Upper lobe of left lung (tissue), 6 donors: ENCODE results near the gene PLEKHB2. TPM values are rescaled to one million over a fixed set of nuclear protein-coding genes. Genes with fewer than 3 reads are reported as not detected.
A peak's percentile ranks its signal among the peaks of the same experiment; 100 is the strongest.
"Not testable (repeated sequence)": the region's sequence is repeated elsewhere in the genome, so short reads cannot be mapped to it uniquely, and the experiment has no call there.

Source experiments
- ATAC-seq, 2 donors: fragments of 200-7000 bp; cut with Tn5 transposase; one replicate each; pipeline ENCODE4 v1.9.1; 2022; ENCODE audit warnings: mild to moderate bottlenecking in 2 of 2, moderate library complexity in 2 of 2; ENCODE audit not compliant: low FRiP score in 2 of 2
- DNase-seq, 2 donors: peaks; one replicate each; pipeline ENCODE4 v3.0.0-alpha.2; 2019 to 2020
- H3K27ac ChIP-seq, 4 donors: fragments of 200-600 bp; sonication (generic); one replicate each; pipeline ENCODE4 v1.5.1; 2016 to 2019
- H3K27me3 ChIP-seq, 4 donors: fragments of 200-600 bp; sonication (generic); one replicate each; pipeline ENCODE4 v1.5.1; 2017 to 2019
- H3K36me3 ChIP-seq, 4 donors: fragments of 200-600 bp; sonication (generic); one replicate each; pipeline ENCODE4 v1.5.1; 2016 to 2019
- H3K4me1 ChIP-seq, 4 donors: fragments of 200-600 bp; sonication (generic); one replicate each; pipeline ENCODE4 v1.5.1; 2018 to 2019
- H3K4me3 ChIP-seq, 4 donors: fragments of 200-600 bp; sonication (generic); one replicate each; pipeline ENCODE4 v1.5.1; 2017 to 2019; ENCODE audit warnings: mild to moderate bottlenecking in 2 of 4, moderate library complexity in 1 of 4
- H3K9me3 ChIP-seq, 4 donors: fragments of 200-600 bp; sonication (generic); one replicate each; pipeline ENCODE4 v1.5.1; 2018 to 2019
- EP300 ChIP-seq, 4 donors: sonication (generic); formaldehyde crosslinking; IDR thresholded peaks; one replicate each; pipeline ENCODE4 v1.5.1; 2017; ENCODE audit warnings: antibody characterized with exemption in 4 of 4, control low read depth in 2 of 4
- POLR2A ChIP-seq, 4 donors: fragments of 450-650 bp; IDR thresholded peaks; one replicate each; pipeline ENCODE4 v1.5.1; 2016 to 2017; ENCODE audit warnings: antibody characterized with exemption in 4 of 4, mild to moderate bottlenecking in 2 of 4
- POLR2AphosphoS5 ChIP-seq, 2 donors: sonication (generic); formaldehyde crosslinking; IDR thresholded peaks; one replicate each; pipeline ENCODE4 v1.5.1; 2017; ENCODE audit warnings: antibody characterized with exemption in 2 of 2
- WGBS, 2 donors: methylation state at CpG; one replicate each; pipeline ENCODE4 v1.1.5; 2017 to 2018; 5-methylcytosine and 5-hydroxymethylcytosine counted together
- total RNA-seq, 6 donors: library from RNA; depleted of rRNA in 4 of 6; stranded (reverse); fragments of >200 nt in 4 of 6; gene quantifications; one replicate each; pipeline versions ENCODE4 v1.1.0 to v1.2.1, GENCODE V29; 2016 to 2021
- TF ChIP-seq, protein P1 (sequence below), 6 experiments: fragments of 450-650 bp in 4 of 6; fragments of 200-600 bp in 2 of 6; sonication (generic) in 2 of 6; IDR thresholded peaks; one replicate each; pipeline ENCODE4 v1.5.1; 2016 to 2019; ENCODE audit warnings: antibody characterized with exemption in 6 of 6
- donor health status: DM: no; HTN: no; CAD: no; lungs with moderate emphysema.
- donor health status: DM: no; HTN: yes; CAD: no; lungs with severe emphysema.

Gene PLEKHB2
- total RNA-seq, 6 donors from 2014 or later = 63.9 to 167 (median 87.4) TPM

DNA sequence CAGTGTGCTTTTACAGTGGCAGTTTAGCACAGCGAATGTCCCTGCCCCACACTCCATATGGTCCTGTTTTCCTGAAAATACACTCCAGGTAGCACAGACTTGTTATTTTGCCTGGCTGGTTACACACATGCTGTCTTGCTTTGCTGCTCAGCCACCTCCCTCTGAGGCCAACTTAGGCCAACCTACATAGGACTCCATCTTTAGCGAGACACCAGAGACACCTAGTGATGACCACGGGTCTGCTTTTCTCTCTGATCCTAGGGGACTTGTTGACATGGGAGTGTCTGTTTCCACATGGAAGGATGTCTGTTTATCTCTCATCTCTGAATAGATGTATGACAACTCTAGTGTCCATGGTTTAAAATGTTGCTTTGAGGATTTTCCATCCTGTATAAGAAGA is 43.3 kb downstream of the PLEKHB2 start:
- DNase-seq (no peak), ATAC-seq (no peak)
- WGBS, 2 donors = 82 to 85% methylated on average over 3 of the region's 3 CpGs
- peaks cover 0 to 74% (median 36%) of the 10 kb centered on the region in 4 donors for H3K36me3 ChIP-seq
- no peaks in the 10 kb centered on the region for H3K9me3 ChIP-seq
- H3K4me3 ChIP-seq = no peak overlapping the region
- H3K27ac ChIP-seq = no peak overlapping the region
- no peaks in the 10 kb centered on the region for H3K27me3 ChIP-seq
- H3K4me1 ChIP-seq = peaks cover 0 to 12% (median 5%) of the 10 kb centered on the region in 4 donors
- TF ChIP-seq POLR2A (IDR thresholded peaks at IDR 0.05) (no peak), EP300 (IDR thresholded peaks at IDR 0.05) (no peak), POLR2AphosphoS5 (IDR thresholded peaks at IDR 0.05) (no peak)
- TF ChIP-seq, protein P1, sequence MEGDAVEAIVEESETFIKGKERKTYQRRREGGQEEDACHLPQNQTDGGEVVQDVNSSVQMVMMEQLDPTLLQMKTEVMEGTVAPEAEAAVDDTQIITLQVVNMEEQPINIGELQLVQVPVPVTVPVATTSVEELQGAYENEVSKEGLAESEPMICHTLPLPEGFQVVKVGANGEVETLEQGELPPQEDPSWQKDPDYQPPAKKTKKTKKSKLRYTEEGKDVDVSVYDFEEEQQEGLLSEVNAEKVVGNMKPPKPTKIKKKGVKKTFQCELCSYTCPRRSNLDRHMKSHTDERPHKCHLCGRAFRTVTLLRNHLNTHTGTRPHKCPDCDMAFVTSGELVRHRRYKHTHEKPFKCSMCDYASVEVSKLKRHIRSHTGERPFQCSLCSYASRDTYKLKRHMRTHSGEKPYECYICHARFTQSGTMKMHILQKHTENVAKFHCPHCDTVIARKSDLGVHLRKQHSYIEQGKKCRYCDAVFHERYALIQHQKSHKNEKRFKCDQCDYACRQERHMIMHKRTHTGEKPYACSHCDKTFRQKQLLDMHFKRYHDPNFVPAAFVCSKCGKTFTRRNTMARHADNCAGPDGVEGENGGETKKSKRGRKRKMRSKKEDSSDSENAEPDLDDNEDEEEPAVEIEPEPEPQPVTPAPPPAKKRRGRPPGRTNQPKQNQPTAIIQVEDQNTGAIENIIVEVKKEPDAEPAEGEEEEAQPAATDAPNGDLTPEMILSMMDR (IDR thresholded peaks at IDR 0.05) = no peak

DNA sequence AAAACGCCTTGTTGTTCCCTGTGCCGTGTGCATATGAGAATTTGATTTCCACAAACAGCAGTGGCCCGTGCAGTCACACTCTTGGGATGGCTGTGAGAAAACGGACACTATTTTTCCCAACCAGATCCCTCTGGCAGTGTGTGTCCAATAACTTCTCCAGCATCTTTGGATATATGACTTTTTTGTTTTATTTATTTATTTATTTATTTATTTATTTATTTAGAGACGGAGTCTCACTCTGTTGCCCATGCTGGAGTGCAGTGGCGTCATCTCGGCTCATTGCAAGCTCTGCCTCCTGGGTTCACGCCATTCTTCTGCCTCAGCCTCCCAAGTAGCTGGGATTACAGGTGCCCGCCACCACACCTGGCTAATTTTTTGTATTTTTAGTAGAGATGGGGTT is 45.0 kb downstream of the PLEKHB2 start:
- WGBS, 2 donors = 96 to 97% methylated on average over 9 of the region's 9 CpGs
- not testable (repeated sequence) for H3K27ac ChIP-seq, H3K9me3 ChIP-seq, H3K27me3 ChIP-seq, H3K4me3 ChIP-seq, ATAC-seq, DNase-seq
- peaks cover 0 to 15% (median 8%) of the 10 kb centered on the region in 4 donors for H3K4me1 ChIP-seq
- peaks cover 0 to 57% (median 31%) of the 10 kb centered on the region in 4 donors for H3K36me3 ChIP-seq

DNA sequence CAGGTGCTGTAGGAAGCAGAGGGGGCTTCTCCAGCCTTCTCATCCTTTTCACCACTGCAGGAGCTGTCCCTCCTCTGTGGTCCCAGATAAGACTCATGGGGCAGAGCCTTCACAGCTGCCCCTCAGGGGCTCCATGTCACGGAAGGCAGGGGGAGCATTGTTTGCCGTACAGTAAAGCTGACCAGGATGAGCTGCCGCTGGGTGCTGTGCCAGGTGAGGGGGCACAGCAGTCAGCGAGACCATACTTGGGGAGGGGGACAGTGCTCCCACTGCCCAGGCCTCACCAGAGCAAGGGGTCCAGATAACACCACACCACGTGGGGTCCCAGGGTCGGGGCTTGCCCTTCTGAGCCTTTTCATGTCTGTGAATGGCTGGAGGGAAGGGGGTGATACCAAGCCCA is 46.3 kb downstream of the PLEKHB2 start:
- H3K4me3 ChIP-seq = no peak overlapping the region
- TF ChIP-seq EP300 (IDR thresholded peaks at IDR 0.05) (no peak), POLR2AphosphoS5 (IDR thresholded peaks at IDR 0.05) (no peak), POLR2A (IDR thresholded peaks at IDR 0.05) (no peak)
- TF ChIP-seq, protein P1 (IDR thresholded peaks at IDR 0.05) = no peak
- H3K9me3 ChIP-seq = no peaks in the 10 kb centered on the region
- DNase-seq (peak in 1 of 2 donors; percentile 23), ATAC-seq (no peak)
- no peaks in the 10 kb centered on the region for H3K27me3 ChIP-seq
- 80 to 93% methylated on average over 2 to 6 of the region's 6 CpGs for WGBS, 2 donors
- H3K4me1 ChIP-seq = peaks cover 0 to 14% (median 6%) of the 10 kb centered on the region in 4 donors
- peaks cover 0 to 47% (median 28%) of the 10 kb centered on the region in 4 donors for H3K36me3 ChIP-seq
- H3K27ac ChIP-seq = no peak overlapping the region

DNA sequence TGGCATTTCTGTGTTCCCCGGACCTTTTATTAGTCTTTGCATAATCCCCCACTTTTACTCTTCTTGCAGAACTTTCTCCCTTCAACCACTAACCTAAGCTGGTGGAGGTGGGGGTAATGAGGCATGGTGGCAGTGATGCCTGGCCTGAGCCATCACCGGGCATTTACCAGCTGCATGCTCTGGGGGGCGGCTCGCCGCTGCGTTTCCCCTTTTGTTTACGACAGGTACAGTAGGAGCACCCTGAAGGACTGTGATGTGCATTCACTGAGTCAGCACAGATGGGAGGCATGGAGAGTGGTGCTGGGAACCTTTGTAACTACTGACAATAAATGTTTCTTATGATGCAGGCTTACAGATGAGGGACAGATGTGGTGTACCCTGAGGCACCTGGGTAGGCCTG is 46.9 kb downstream of the PLEKHB2 start:
- Histone ChIP-seq H3K27me3 (no peaks in the 10 kb centered on the region), H3K36me3 (peaks cover 0 to 40% (median 21%) of the 10 kb centered on the region in 4 donors), H3K4me3 (no peak overlapping the region), H3K27ac (no peak overlapping the region), H3K4me1 (peaks cover 0 to 7% (median 2%) of the 10 kb centered on the region in 4 donors), H3K9me3 (no peaks in the 10 kb centered on the region)
- 45 to 71% methylated on average over 7 of the region's 7 CpGs for WGBS, 2 donors
- DNase-seq (peak in 1 of 2 donors; percentile 30), ATAC-seq (no peak)
- TF ChIP-seq POLR2AphosphoS5 (IDR thresholded peaks at IDR 0.05) (no peak), EP300 (IDR thresholded peaks at IDR 0.05) (no peak), POLR2A (IDR thresholded peaks at IDR 0.05) (no peak)
- TF ChIP-seq, protein P1 (IDR thresholded peaks at IDR 0.05) = no peak

DNA sequence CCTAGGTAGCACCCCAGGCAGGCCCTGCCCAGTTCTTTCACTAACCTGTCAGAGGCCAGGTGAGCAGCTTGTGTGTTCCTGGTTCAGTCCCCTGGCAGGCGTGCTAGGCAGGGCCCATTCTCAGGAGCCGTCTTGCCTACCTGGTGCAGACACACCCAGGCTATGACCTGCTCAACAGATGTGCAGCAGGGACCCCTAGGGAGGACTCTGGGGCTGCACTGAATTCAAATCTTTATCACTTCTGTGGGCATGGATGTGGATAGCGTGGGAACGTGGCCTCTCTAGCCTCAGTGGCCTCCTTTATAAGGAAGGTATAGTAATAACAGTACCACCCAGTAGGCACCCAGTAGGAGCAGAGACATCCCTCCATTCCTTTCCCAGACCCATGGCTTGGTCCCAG is 48.4 kb downstream of the PLEKHB2 start:
- DNase-seq (no peak), ATAC-seq (no peak)
- WGBS, 2 donors = 51 to 82% methylated on average over 2 to 4 of the region's 4 CpGs
- Histone ChIP-seq H3K27ac (no peak overlapping the region), H3K4me1 (peaks cover 0 to 6% (median 2%) of the 10 kb centered on the region in 4 donors), H3K36me3 (peaks cover 0 to 26% (median 14%) of the 10 kb centered on the region in 4 donors), H3K4me3 (no peak overlapping the region), H3K27me3 (no peaks in the 10 kb centered on the region), H3K9me3 (no peaks in the 10 kb centered on the region)
- TF ChIP-seq, protein P1 (IDR thresholded peaks at IDR 0.05) = no peak
- TF ChIP-seq POLR2AphosphoS5 (IDR thresholded peaks at IDR 0.05) (no peak), POLR2A (IDR thresholded peaks at IDR 0.05) (no peak)
